Neuronal stem cell (in vitro differentiated cells): ENCODE measurements around the gene LRRIQ4.

ENCODE experiments used
- DNase-seq: peaks from one replicate; pipeline ENCODE4 v3.0.0-alpha.2; 2013; ENCODE audit warnings: low spot score
- H2AFZ ChIP-seq: one replicate; pipeline ENCODE4 v1.6.1; 2013; ENCODE audit warnings: mild to moderate bottlenecking, low read length, inconsistent platforms
- H2AK5ac ChIP-seq: 2 replicates; pipeline ENCODE4 v1.6.1; 2013; ENCODE audit warnings: low read depth, mild to moderate bottlenecking, inconsistent platforms, low read length, moderate library complexity, mixed read lengths
- H2BK120ac ChIP-seq: 2 replicates; pipeline ENCODE4 v1.6.1; 2013; ENCODE audit warnings: low read depth, mild to moderate bottlenecking, inconsistent platforms, low read length, moderate library complexity, mixed read lengths
- H2BK12ac ChIP-seq: one replicate; pipeline ENCODE4 v1.6.1; 2013; ENCODE audit warnings: low read length, inconsistent platforms
- H2BK15ac ChIP-seq: 2 replicates; pipeline ENCODE4 v1.6.1; 2013; ENCODE audit warnings: mild to moderate bottlenecking, low read length, inconsistent platforms, mixed read lengths
- H2BK5ac ChIP-seq: one replicate; pipeline ENCODE4 v1.6.1; 2013; ENCODE audit warnings: inconsistent platforms, mild to moderate bottlenecking, low read length, moderate library complexity
- H3K14ac ChIP-seq: one replicate; pipeline ENCODE4 v1.6.1; 2013; ENCODE audit warnings: low read length, inconsistent platforms
- H3K18ac ChIP-seq: 2 replicates; pipeline ENCODE4 v1.6.1; 2013; ENCODE audit warnings: low read length, inconsistent platforms
- H3K23ac ChIP-seq: 2 replicates; pipeline ENCODE4 v1.6.1; 2013; ENCODE audit warnings: low read depth, mild to moderate bottlenecking, mixed read lengths, low read length, inconsistent platforms; ENCODE audit not compliant: poor library complexity
- H3K27ac ChIP-seq: replicated peaks from 3 replicates; pipeline ENCODE4 v1.5.1; 2013; ENCODE audit warnings: low read length, inconsistent platforms
- H3K27me3 ChIP-seq, 3 experiments: 2 replicates each; pipeline ENCODE4 v1.6.1; 2013; ENCODE audit warnings: low read length in 3 of 3, mild to moderate bottlenecking in 2 of 3, inconsistent platforms in 1 of 3, low read depth in 1 of 3, mixed read lengths in 1 of 3, moderate library complexity in 1 of 3; ENCODE audit not compliant: control insufficient read depth in 3 of 3, insufficient read depth in 3 of 3
- H3K36me3 ChIP-seq, 2 donors: replicated peaks in 1 of 2; 2 replicates each; pipeline ENCODE4 v1.6.1; 2013; ENCODE audit warnings: low read length in 2 of 2; ENCODE audit not compliant: control insufficient read depth in 2 of 2, insufficient read depth in 2 of 2
- H3K4ac ChIP-seq: 2 replicates; pipeline ENCODE4 v1.6.1; 2013; ENCODE audit warnings: inconsistent platforms, mild to moderate bottlenecking, low read length, moderate library complexity
- H3K4me1 ChIP-seq, 2 donors: 1 replicate in 1 of 2; 2 replicates in 1 of 2; pipeline ENCODE4 v1.6.1; 2013; ENCODE audit warnings: low read length in 2 of 2, low read depth in 1 of 2; ENCODE audit not compliant: control insufficient read depth in 2 of 2, insufficient read depth in 1 of 2
- H3K4me2 ChIP-seq: one replicate; pipeline ENCODE4 v1.6.1; 2013; ENCODE audit warnings: mild to moderate bottlenecking, low read length, inconsistent platforms; ENCODE audit not compliant: insufficient read depth, poor library complexity, severe bottlenecking
- H3K4me3 ChIP-seq, 2 donors: 2 replicates each; pipeline ENCODE4 v1.5.1; 2013; ENCODE audit warnings: low read length in 2 of 2, mild to moderate bottlenecking in 2 of 2, inconsistent platforms in 1 of 2, moderate library complexity in 1 of 2
- H3K79me1 ChIP-seq: one replicate; pipeline ENCODE4 v1.6.1; 2013; ENCODE audit warnings: low read depth, mild to moderate bottlenecking, inconsistent platforms, low read length, moderate library complexity
- H3K9ac ChIP-seq: one replicate; pipeline ENCODE4 v1.6.1; 2013; ENCODE audit warnings: mild to moderate bottlenecking, low read depth, low read length, inconsistent platforms; ENCODE audit not compliant: poor library complexity
- H3K9me3 ChIP-seq, 2 donors: replicated peaks in 1 of 2; 2 replicates each; pipeline versions ENCODE3 to v1.6.1; 2013; ENCODE audit warnings: low read length in 2 of 2, mild to moderate bottlenecking in 2 of 2, inconsistent platforms in 1 of 2, low read depth in 1 of 2, mixed read lengths in 1 of 2, moderate library complexity in 1 of 2; ENCODE audit not compliant: control insufficient read depth in 2 of 2, insufficient read depth in 1 of 2
- H4K8ac ChIP-seq: one replicate; pipeline ENCODE4 v1.6.1; 2013; ENCODE audit warnings: low read depth, mild to moderate bottlenecking, inconsistent platforms, low read length, moderate library complexity
- H4K91ac ChIP-seq: one replicate; pipeline ENCODE4 v1.6.1; 2013; ENCODE audit warnings: low read length, low read depth, mild to moderate bottlenecking, inconsistent platforms; ENCODE audit not compliant: poor library complexity
- WGBS, 2 donors: extraction: QIAGEN DNeasy Blood & Tissue Kit; methylation state at CpG; one replicate each; pipeline ENCODE4 v1.1.7; 2013; ENCODE audit warnings: missing lambda C conversion rate in 2 of 2, mixed read lengths in 1 of 2; ENCODE audit not compliant: insufficient read length in 2 of 2, insufficient replicate concordance in 1 of 2; ENCODE audit errors: extremely low coverage in 2 of 2; 5-methylcytosine and 5-hydroxymethylcytosine counted together

The LRRIQ4 gene

DNA sequence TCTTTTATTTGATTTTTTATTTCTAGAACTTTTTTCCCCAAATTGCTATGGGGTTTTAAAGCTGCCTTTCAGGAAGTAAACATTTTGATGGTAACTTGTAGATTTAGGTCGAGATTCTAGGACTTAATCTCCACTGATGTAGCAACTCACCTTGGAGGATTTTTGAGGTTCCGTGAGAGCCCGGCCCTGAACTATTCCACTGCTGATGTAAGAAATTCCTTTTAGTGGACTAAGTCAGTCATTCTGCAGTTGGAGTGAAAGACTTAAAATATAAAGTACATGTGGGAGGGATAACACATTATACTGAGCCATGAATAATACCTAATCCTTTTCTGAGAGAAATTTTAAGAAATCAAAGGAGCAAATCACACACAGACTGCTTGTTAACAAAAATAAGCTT lies 12.6 kb downstream of the LRRIQ4 start:
- Histone ChIP-seq H2BK120ac (no peak overlapping the region), H3K4me3 (no peak overlapping the region), H3K27ac (no peak overlapping the region), H2AK5ac (no peak overlapping the region), H2BK12ac (no peak overlapping the region), H2BK5ac (no peak overlapping the region), H3K27me3 (no peaks in the 10 kb centered on the region), H3K18ac (no peak overlapping the region), H3K9me3 (no peaks in the 10 kb centered on the region), H3K23ac (no peak overlapping the region), H2BK15ac (no peak overlapping the region), H4K91ac (no peak overlapping the region), H3K4ac (no peak overlapping the region), H4K8ac (no peak overlapping the region), H3K14ac (no peak overlapping the region), H3K4me2 (no peak overlapping the region), H3K79me1 (no peaks in the 10 kb centered on the region), H3K4me1 (no peaks in the 10 kb centered on the region), H3K36me3 (no peaks in the 10 kb centered on the region), H2AFZ (no peak overlapping the region), H3K9ac (no peak overlapping the region)
- WGBS, 2 donors, result no CpG with 5 or more reads among the region's 3 CpGs
- DNase-seq, result no peak

- no CpG with 5 or more reads among the region's 4 CpGs for WGBS, 2 donors
- no peaks in the 10 kb centered on the region for H3K27me3 ChIP-seq
- no peak overlapping the region for H2BK15ac ChIP-seq
- no peaks in the 10 kb centered on the region for H3K9me3 ChIP-seq
- no peak overlapping the region for H3K9ac ChIP-seq
- H3K4me2 ChIP-seq, result no peak overlapping the region
- no peak overlapping the region for H2BK12ac ChIP-seq
- H3K4me3 ChIP-seq, result no peak overlapping the region
- no peaks in the 10 kb centered on the region for H3K79me1 ChIP-seq
- no peaks in the 10 kb centered on the region for H3K4me1 ChIP-seq
- no peak overlapping the region for H3K14ac ChIP-seq
- no peak overlapping the region for H2AK5ac ChIP-seq
- H4K8ac ChIP-seq, result no peak overlapping the region
- H3K36me3 ChIP-seq, result no peaks in the 10 kb centered on the region
- no peak overlapping the region for H4K91ac ChIP-seq
- no peak overlapping the region for H2BK5ac ChIP-seq
- H3K18ac ChIP-seq, result no peak overlapping the region
- no peak for DNase-seq
- H3K23ac ChIP-seq, result no peak overlapping the region
- no peak overlapping the region for H3K4ac ChIP-seq
- H2BK120ac ChIP-seq, result no peak overlapping the region
- H3K27ac ChIP-seq, result no peak overlapping the region
- H2AFZ ChIP-seq, result no peak overlapping the region
Measured at GRCh38 chr3:169827712-169828111, 15.0 kb downstream of the LRRIQ4 start.

DNA sequence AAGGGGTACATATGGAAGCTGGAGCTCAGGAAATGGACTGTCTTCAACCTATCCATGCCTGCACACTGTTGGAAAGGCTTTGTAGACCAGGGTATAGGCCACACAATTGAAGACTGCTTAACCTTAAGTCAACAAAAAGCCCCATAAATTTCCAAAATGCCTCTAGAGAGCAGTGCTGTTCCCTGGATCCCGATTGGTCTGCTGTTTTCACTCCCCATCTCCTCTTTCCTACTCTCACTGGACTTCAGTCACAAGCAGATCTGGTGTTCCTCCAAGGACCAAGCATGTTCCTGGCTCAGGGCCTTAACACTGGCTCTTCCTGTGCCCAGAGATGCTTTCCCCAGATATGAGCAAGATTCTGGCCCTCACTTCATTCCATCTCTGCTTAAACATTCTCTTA lies 22.9 kb downstream of the LRRIQ4 start:
- Histone ChIP-seq H3K4me2 (no peak overlapping the region), H2AFZ (no peak overlapping the region), H3K36me3 (no peaks in the 10 kb centered on the region), H2BK15ac (no peak overlapping the region), H3K4me3 (no peak overlapping the region), H3K18ac (no peak overlapping the region), H3K4ac (no peak overlapping the region), H3K79me1 (no peaks in the 10 kb centered on the region), H3K9ac (no peak overlapping the region), H3K14ac (no peak overlapping the region), H2AK5ac (no peak overlapping the region), H3K27me3 (peaks cover 0 to 9% (median 0%) of the 10 kb centered on the region in 3 experiments), H3K23ac (no peak overlapping the region), H3K4me1 (peaks cover 3 to 6% of the 10 kb centered on the region in 2 donors), H2BK5ac (no peak overlapping the region), H2BK120ac (no peak overlapping the region), H4K91ac (no peak overlapping the region), H4K8ac (no peak overlapping the region), H3K9me3 (no peaks in the 10 kb centered on the region), H2BK12ac (no peak overlapping the region), H3K27ac (no peak overlapping the region)
- WGBS, 2 donors, result no CpG with 5 or more reads among the region's 1 CpG
- no peak for DNase-seq

- Histone ChIP-seq H2BK15ac (no peak overlapping the region), H4K8ac (no peak overlapping the region), H3K23ac (no peak overlapping the region), H3K18ac (no peak overlapping the region), H2BK12ac (no peak overlapping the region), H2AK5ac (no peak overlapping the region), H3K4ac (no peak overlapping the region), H4K91ac (no peak overlapping the region), H3K27ac (no peak overlapping the region), H3K14ac (no peak overlapping the region), H2BK5ac (no peak overlapping the region), H3K36me3 (no peaks in the 10 kb centered on the region), H3K79me1 (no peaks in the 10 kb centered on the region), H3K4me3 (no peak overlapping the region), H2AFZ (peak overlapping the region; percentile 59), H3K4me1 (peaks cover 3 to 6% of the 10 kb centered on the region in 2 donors), H3K9ac (no peak overlapping the region), H2BK120ac (no peak overlapping the region), H3K27me3 (peaks cover 0 to 9% (median 0%) of the 10 kb centered on the region in 3 experiments), H3K4me2 (no peak overlapping the region), H3K9me3 (no peaks in the 10 kb centered on the region)
- DNase-seq, result no peak
- WGBS, 2 donors, result no CpG with 5 or more reads among the region's 5 CpGs
Measured at GRCh38 chr3:169836078-169836941, 23.6 kb downstream of the LRRIQ4 start.
